GM19372 (cell line): Measurements from ENCODE around the gene ARID3B.

Experiments used
- ATAC-seq: cut with Tn5 transposase; IDR thresholded peaks from one replicate; pipeline ENCODE4 v1.9.1; 2021; ENCODE audit warnings: mild to moderate bottlenecking, low read depth, moderate library complexity; ENCODE audit not compliant: unreplicated experiment

ARID3B gene

GRCh38 chr15:74632601-74633000 is 91.6 kb downstream of the ARID3B start:
- no peak for ATAC-seq

GRCh38 chr15:74633781-74634180 is 92.8 kb downstream of the ARID3B start:
- no peak for ATAC-seq

- ATAC-seq = no peak
Observed at GRCh38 chr15:74635228-74635627, 94.2 kb downstream of the ARID3B start.

GRCh38 chr15:74636984-74637383 is 96.0 kb downstream of the ARID3B start:
- ATAC-seq = no peak

- ATAC-seq = no peak
Observed at GRCh38 chr15:74641151-74641550, 100.1 kb downstream of the ARID3B start.

GRCh38 chr15:74642348-74642733 is 101.3 kb downstream of the ARID3B start:
- ATAC-seq = no peak

GRCh38 chr15:74642734-74643664 is 102.0 kb downstream of the ARID3B start:
- ATAC-seq = no peak

- no peak for ATAC-seq
Observed at GRCh38 chr15:74643665-74644204, 102.7 kb downstream of the ARID3B start.

- no peak for ATAC-seq
Observed at GRCh38 chr15:74646480-74646879, 105.5 kb downstream of the ARID3B start.
